ENCODE measurements around the gene EIF4G1.

- TF ChIP-seq CTCF (IDR thresholded peaks at IDR 0.05) (no peak), EZH2 (IDR thresholded peaks at IDR 0.05) (no peak), EZH2phosphoT487 (IDR thresholded peaks at IDR 0.05) (no peak)
These were observed 23.6 kb downstream of the EIF4G1 start for GRCh38 chr3:184337981-184338380.

Measured in neural progenitor cell (in vitro differentiated cells).